Neural progenitor cell (in vitro differentiated cells): ENCODE results near the gene RSPH9. TPM values are rescaled to one million over a fixed set of nuclear protein-coding genes. Genes with fewer than 3 reads are reported as not detected.

Experiments used
- DNase-seq: peaks from one replicate; pipeline ENCODE4 v3.0.0-alpha.2; 2016; ENCODE audit warnings: low spot score
- H2AFZ ChIP-seq: fragments of 200-600 bp; sonication (generic); replicated peaks from 2 replicates; pipeline ENCODE4 v1.6.1; 2016; ENCODE audit warnings: antibody characterized with exemption
- H3F3A ChIP-seq: fragments of 200-600 bp; sonication (generic); 2 replicates; pipeline ENCODE4 v1.6.1; 2016; ENCODE audit warnings: antibody characterized with exemption, low read depth
- H3K27ac ChIP-seq: fragments of 200-600 bp; sonication (generic); 2 replicates; pipeline ENCODE4 v1.5.1; 2016; ENCODE audit warnings: mild to moderate bottlenecking
- H3K27me3 ChIP-seq: fragments of 200-600 bp; sonication (generic); 2 replicates; pipeline ENCODE4 v1.6.1; 2016; ENCODE audit warnings: mild to moderate bottlenecking, moderate library complexity
- H3K36me3 ChIP-seq: fragments of 200-600 bp; sonication (generic); 2 replicates; pipeline ENCODE4 v1.5.1; 2016
- H3K4me1 ChIP-seq: fragments of 200-600 bp; sonication (generic); 2 replicates; pipeline ENCODE4 v1.6.1; 2016; ENCODE audit warnings: mixed run types
- H3K4me2 ChIP-seq: fragments of 200-600 bp; sonication (generic); 2 replicates; pipeline ENCODE4 v1.6.1; 2016
- H3K4me3 ChIP-seq: fragments of 200-600 bp; sonication (generic); 2 replicates; pipeline ENCODE4 v1.5.1; 2016
- H3K79me2 ChIP-seq: fragments of 200-600 bp; sonication (generic); 2 replicates; pipeline ENCODE4 v1.6.1; 2016; ENCODE audit warnings: low read depth
- H3K9ac ChIP-seq: fragments of 200-600 bp; sonication (generic); 2 replicates; pipeline ENCODE4 v1.6.1; 2016
- H3K9me3 ChIP-seq: fragments of 200-600 bp; sonication (generic); 2 replicates; pipeline ENCODE4 v1.5.1; 2016; ENCODE audit warnings: low read depth
- H4K20me1 ChIP-seq: fragments of 200-600 bp; sonication (generic); 2 replicates; pipeline ENCODE4 v1.6.1; 2016; ENCODE audit warnings: low read depth
- H3K27ac Mint-ChIP-seq: 3 replicates; pipeline ENCODE4 v1.8.0; 2021; ENCODE audit warnings: mixed read lengths
- H3K27me3 Mint-ChIP-seq: 2 replicates; pipeline ENCODE4 v1.8.0; 2022; ENCODE audit warnings: low read depth, mild to moderate bottlenecking, inconsistent platforms, moderate library complexity, mixed read lengths; ENCODE audit not compliant: insufficient read depth
- H3K36me3 Mint-ChIP-seq: 3 replicates; pipeline ENCODE4 v1.8.0; 2021; ENCODE audit warnings: mixed read lengths
- H3K4me1 Mint-ChIP-seq: 3 replicates; pipeline ENCODE4 v1.8.0; 2021; ENCODE audit warnings: mixed read lengths
- H3K4me3 Mint-ChIP-seq: 3 replicates; pipeline ENCODE4 v1.8.0; 2021; ENCODE audit warnings: mild to moderate bottlenecking, moderate library complexity, mixed read lengths
- H3K9me3 Mint-ChIP-seq: 3 replicates; pipeline ENCODE4 v1.8.0; 2020; ENCODE audit warnings: mixed read lengths
- CTCF ChIP-seq: fragments of 200-600 bp; sonication (generic); IDR thresholded peaks from 2 replicates; pipeline ENCODE4 v1.5.1; 2017; ENCODE audit warnings: antibody characterized with exemption, mild to moderate bottlenecking
- EZH2 ChIP-seq: fragments of 200-600 bp; sonication (generic); IDR thresholded peaks from 2 replicates; pipeline ENCODE4 v1.6.1; 2017; ENCODE audit warnings: antibody characterized with exemption, mild to moderate bottlenecking, moderate library complexity
- EZH2phosphoT487 ChIP-seq: fragments of 200-600 bp; sonication (generic); IDR thresholded peaks from 2 replicates; pipeline ENCODE4 v1.6.1; 2017; ENCODE audit warnings: antibody characterized with exemption
- total RNA-seq: library from RNA; depleted of rRNA; stranded (reverse); fragments of >200 nt; gene quantifications from 2 replicates; pipeline ENCODE4 v1.2.3, GENCODE V29; 2015; ENCODE audit warnings: low replicate concordance

The RSPH9 gene
- total RNA-seq, 1 donor from 2014 or later: 0.47 TPM

- no peak overlapping the region for H3K27ac ChIP-seq
- Mint-ChIP-seq H3K36me3 (peaks cover 8% of the 10 kb centered on the region), H3K4me3 (no peak overlapping the region), H3K27ac (no peak overlapping the region), H3K9me3 (no peaks in the 10 kb centered on the region), H3K27me3 (no peaks in the 10 kb centered on the region), H3K4me1 (no peaks in the 10 kb centered on the region)
- H3K4me2 ChIP-seq: no peak overlapping the region
- DNase-seq: no peak
- H3K27me3 ChIP-seq: no peaks in the 10 kb centered on the region
- H3K36me3 ChIP-seq: no peaks in the 10 kb centered on the region
- H3K9ac ChIP-seq: no peak overlapping the region
- H3F3A ChIP-seq: peaks cover 8% of the 10 kb centered on the region
- H2AFZ ChIP-seq: no peak overlapping the region
- H3K4me3 ChIP-seq: no peak overlapping the region
- H4K20me1 ChIP-seq: no peaks in the 10 kb centered on the region
- H3K4me1 ChIP-seq: no peaks in the 10 kb centered on the region
- H3K79me2 ChIP-seq: no peaks in the 10 kb centered on the region
- TF ChIP-seq CTCF (no peak), EZH2 (no peak)
- H3K9me3 ChIP-seq: no peaks in the 10 kb centered on the region
Measured at GRCh38 chr6:43614396-43614730, 30.5 kb upstream of the RSPH9 start.

- Histone ChIP-seq H3K36me3 (no peaks in the 10 kb centered on the region), H3K27me3 (no peaks in the 10 kb centered on the region), H4K20me1 (no peaks in the 10 kb centered on the region), H3K9ac (no peak overlapping the region), H3K27ac (no peak overlapping the region), H3K4me1 (no peaks in the 10 kb centered on the region), H3K4me3 (no peak overlapping the region), H3F3A (peaks cover 16% of the 10 kb centered on the region), H3K9me3 (no peaks in the 10 kb centered on the region), H2AFZ (no peak overlapping the region), H3K4me2 (no peak overlapping the region), H3K79me2 (no peaks in the 10 kb centered on the region)
- DNase-seq: no peak
- no peaks in the 10 kb centered on the region for H3K4me1 Mint-ChIP-seq
- no peaks in the 10 kb centered on the region for H3K9me3 Mint-ChIP-seq
- no peak overlapping the region for H3K4me3 Mint-ChIP-seq
- no peak overlapping the region for H3K27ac Mint-ChIP-seq
- no peaks in the 10 kb centered on the region for H3K27me3 Mint-ChIP-seq
- no peak for TF ChIP-seq EZH2
- no peak for TF ChIP-seq CTCF
- TF ChIP-seq EZH2phosphoT487: no peak
- peaks cover 17% of the 10 kb centered on the region for H3K36me3 Mint-ChIP-seq
Measured at GRCh38 chr6:43616725-43617472, 27.9 kb upstream of the RSPH9 start.

GRCh38 chr6:43621078-43621835 is 23.6 kb upstream of the RSPH9 start:
- H3K36me3 Mint-ChIP-seq: peaks cover 37% of the 10 kb centered on the region
- TF ChIP-seq EZH2: no peak
- no peak for TF ChIP-seq EZH2phosphoT487
- no peak for TF ChIP-seq CTCF

More at GRCh38 chr6:43621078-43621835, 23.6 kb upstream of the RSPH9 start:
- no peak for DNase-seq
- Mint-ChIP-seq H3K27ac (peak overlapping the region; percentile 17), H3K4me3 (no peak overlapping the region), H3K4me1 (no peaks in the 10 kb centered on the region), H3K27me3 (no peaks in the 10 kb centered on the region), H3K9me3 (no peaks in the 10 kb centered on the region)
- no peaks in the 10 kb centered on the region for H3K79me2 ChIP-seq
- H3K9ac ChIP-seq: no peak overlapping the region
- H3K36me3 ChIP-seq: no peaks in the 10 kb centered on the region
- no peak overlapping the region for H3K4me2 ChIP-seq
- peaks cover 16% of the 10 kb centered on the region for H3F3A ChIP-seq
- H3K27me3 ChIP-seq: no peaks in the 10 kb centered on the region
- H3K4me1 ChIP-seq: no peaks in the 10 kb centered on the region
- H4K20me1 ChIP-seq: no peaks in the 10 kb centered on the region
- no peaks in the 10 kb centered on the region for H3K9me3 ChIP-seq
- no peak overlapping the region for H3K4me3 ChIP-seq
- no peak overlapping the region for H3K27ac ChIP-seq
- no peak overlapping the region for H2AFZ ChIP-seq
